ENCODE measurements around the gene QSOX1. TPM values are rescaled to one million over a fixed set of nuclear protein-coding genes. Genes with fewer than 3 reads are reported as not detected.

The QSOX1 gene
- total RNA-seq, 4 donors from 2014 or later = 74.9 to 184 (median 107) TPM

GRCh38 chr1:180116964-180117763, 37.5 kb upstream of the QSOX1 start:
- WGBS, 2 donors = 68 to 77% methylated on average over 4 to 13 of the region's 14 CpGs
- Histone ChIP-seq H3K36me3 (peaks cover 0 to 27% (median 0%) of the 10 kb centered on the region in 3 donors), H3K27ac (peak overlapping the region in 2 of 4 donors; percentile 49), H3K27me3 (no peaks in the 10 kb centered on the region), H3K9me3 (no peaks in the 10 kb centered on the region), H3K4me1 (peaks cover 0 to 31% (median 4%) of the 10 kb centered on the region in 3 donors), H3K4me3 (no peak overlapping the region)
- DNase-seq = no peak
- intact Hi-C loops (cut with DNase I) = no loop called here
- no peak for TF ChIP-seq CTCF (IDR thresholded peaks at IDR 0.05)
- TF ChIP-seq POLR2A (IDR thresholded peaks at IDR 0.05) = no peak

- DNase-seq = no peak
- 60 to 65% methylated on average over 1 to 2 of the region's 2 CpGs for WGBS, 2 donors
Observed at GRCh38 chr1:180117764-180118116, 36.9 kb upstream of the QSOX1 start.

GRCh38 chr1:180119837-180120236, 34.8 kb upstream of the QSOX1 start:
- intact Hi-C loops (cut with DNase I) = no loop called here
- TF ChIP-seq CTCF (IDR thresholded peaks at IDR 0.05) (no peak), POLR2A (IDR thresholded peaks at IDR 0.05) (no peak)
- WGBS, 2 donors = 77 to 94% methylated on average over 2 of the region's 2 CpGs
- peaks cover 0 to 19% (median 0%) of the 10 kb centered on the region in 3 donors for H3K4me1 ChIP-seq
- H3K36me3 ChIP-seq = peaks cover 0 to under 1% (median 0%) of the 10 kb centered on the region in 3 donors
- H3K4me3 ChIP-seq = no peak overlapping the region
- H3K9me3 ChIP-seq = no peaks in the 10 kb centered on the region
- no peak for DNase-seq
- no peak overlapping the region for H3K27ac ChIP-seq
- no peaks in the 10 kb centered on the region for H3K27me3 ChIP-seq

More at GRCh38 chr1:180117764-180118116, 36.9 kb upstream of the QSOX1 start:
- intact Hi-C loops (cut with DNase I) = no loop called here
- no peaks in the 10 kb centered on the region for H3K27me3 ChIP-seq
- H3K9me3 ChIP-seq = no peaks in the 10 kb centered on the region
- peak overlapping the region in 2 of 4 donors; percentile 49 for H3K27ac ChIP-seq
- peaks cover 0 to 21% (median 0%) of the 10 kb centered on the region in 3 donors for H3K36me3 ChIP-seq
- TF ChIP-seq CTCF (IDR thresholded peaks at IDR 0.05) (no peak), POLR2A (IDR thresholded peaks at IDR 0.05) (no peak)
- H3K4me3 ChIP-seq = no peak overlapping the region
- peaks cover 0 to 27% (median 4%) of the 10 kb centered on the region in 3 donors for H3K4me1 ChIP-seq

GRCh38 chr1:180123463-180123936, 31.2 kb upstream of the QSOX1 start:
- Histone ChIP-seq H3K4me3 (no peak overlapping the region), H3K36me3 (no peaks in the 10 kb centered on the region), H3K9me3 (no peaks in the 10 kb centered on the region), H3K27me3 (no peaks in the 10 kb centered on the region), H3K4me1 (peaks cover 0 to 16% (median 0%) of the 10 kb centered on the region in 3 donors), H3K27ac (peak overlapping the region in 3 of 4 donors; percentile 14 to 69 (median 68))
- intact Hi-C loops (cut with DNase I) = no loop called here
- DNase-seq = no peak
- 59 to 67% methylated on average over 4 of the region's 4 CpGs for WGBS, 2 donors
- TF ChIP-seq CTCF (IDR thresholded peaks at IDR 0.05) = no peak
- no peak for TF ChIP-seq POLR2A (IDR thresholded peaks at IDR 0.05)

- WGBS, 2 donors = 86 to 87% methylated on average over 1 to 2 of the region's 2 CpGs
- H3K9me3 ChIP-seq = no peaks in the 10 kb centered on the region
- no peak for DNase-seq
- no peaks in the 10 kb centered on the region for H3K27me3 ChIP-seq
- H3K27ac ChIP-seq = no peak overlapping the region
- no peak overlapping the region for H3K4me3 ChIP-seq
- peaks cover 0 to 10% (median 0%) of the 10 kb centered on the region in 3 donors for H3K4me1 ChIP-seq
- intact Hi-C loops (cut with DNase I) = no loop called here
- TF ChIP-seq CTCF (IDR thresholded peaks at IDR 0.05) (no peak), POLR2A (IDR thresholded peaks at IDR 0.05) (no peak)
- no peaks in the 10 kb centered on the region for H3K36me3 ChIP-seq
Observed at GRCh38 chr1:180130651-180131050, 24.0 kb upstream of the QSOX1 start.
